MCF 10A (cell line): ENCODE measurements around the gene ACSL6. TPM values are rescaled to one million over a fixed set of nuclear protein-coding genes. Genes with fewer than 3 reads are reported as not detected.

ENCODE experiments used
- BruUV-seq: library from RNA; stranded (reverse); fragments of 400-500 nt; replicated peaks from 2 replicates; lab custom pipeline; 2021; lab: Mats Ljungman, UMichigan
- CTCF ChIA-PET: fragments of 300-600 bp; sonication (Branson Sonifier 250); formaldehyde crosslinking; extraction: SDS; loops from one replicate; lab custom pipeline; 2021; ENCODE audit warnings: antibody characterized with exemption, inconsistent platforms; lab: Yijun Ruan, JAX
- POLR2A ChIA-PET: fragments of 300-600, 350-650 bp; sonication (Branson Sonifier 250); formaldehyde crosslinking; extraction: SDS; loops from one replicate; lab custom pipeline; 2020; ENCODE audit warnings: antibody characterized with exemption, inconsistent platforms; lab: Yijun Ruan, JAX
- DNase-seq: peaks from one replicate; pipeline ENCODE4 v3.0.0-alpha.2; 2018; ENCODE audit not compliant: unreplicated experiment
- H3K27ac Mint-ChIP-seq: one replicate; pipeline ENCODE4 v1.8.0; 2022; ENCODE audit warnings: mild to moderate bottlenecking, low read depth, mixed read lengths; ENCODE audit not compliant: unreplicated experiment
- H3K27me3 Mint-ChIP-seq: one replicate; pipeline ENCODE4 v1.8.0; 2022; ENCODE audit warnings: mixed read lengths; ENCODE audit not compliant: insufficient read depth, unreplicated experiment
- H3K36me3 Mint-ChIP-seq: one replicate; pipeline ENCODE4 v1.8.0; 2022; ENCODE audit warnings: mild to moderate bottlenecking, moderate library complexity, mixed read lengths; ENCODE audit not compliant: insufficient read depth, unreplicated experiment
- H3K4me1 Mint-ChIP-seq: one replicate; pipeline ENCODE4 v1.8.0; 2022; ENCODE audit warnings: mixed read lengths; ENCODE audit not compliant: insufficient read depth, unreplicated experiment
- H3K4me3 Mint-ChIP-seq: one replicate; pipeline ENCODE4 v1.8.0; 2022; ENCODE audit warnings: mild to moderate bottlenecking, moderate library complexity, mixed read lengths; ENCODE audit not compliant: unreplicated experiment
- H3K9me3 Mint-ChIP-seq: one replicate; pipeline ENCODE4 v1.8.0; 2022; ENCODE audit warnings: mixed read lengths; ENCODE audit not compliant: unreplicated experiment
- CTCF ChIP-seq: fragments of 200-600 bp; IDR thresholded peaks from one replicate; pipeline ENCODE4 v1.8.0; 2022; ENCODE audit warnings: antibody characterized with exemption, mild to moderate bottlenecking; ENCODE audit not compliant: unreplicated experiment
- intact Hi-C: fragments of 100-400 bp; cut with micrococcal nuclease; formaldehyde crosslinking; loops from 2 replicates; pipeline ENCODE4 v1.14.1; 2022
- total RNA-seq: library from RNA; stranded (reverse); gene quantifications from 2 replicates; pipeline ENCODE4 v1.2.3, GENCODE V29; 2022

ACSL6 gene
- total RNA-seq, 1 experiment from 2014 or later, result not detected

GRCh38 chr5:131997727-131998117 lies 13.7 kb downstream of the ACSL6 start:
- TF ChIP-seq CTCF, result no peak
- Mint-ChIP-seq H3K27me3 (no peaks in the 10 kb centered on the region), H3K36me3 (no peaks in the 10 kb centered on the region), H3K4me1 (peaks cover 6% of the 10 kb centered on the region), H3K27ac (no peak overlapping the region), H3K9me3 (no peaks in the 10 kb centered on the region), H3K4me3 (no peak overlapping the region)
- ChIA-PET CTCF (interaction anchor here (1.4 to 4.7 kb wide), 3 partner anchors 10 to 408 kb away, joined by 3 to 47 read pairs (median 13); no protein-coding TSS in a partner anchor), POLR2A (no interaction called here)
- no peak for DNase-seq
- BruUV-seq, result no TSS peak
- intact Hi-C loops, result no loop called here

GRCh38 chr5:131997026-131997726 lies 14.3 kb downstream of the ACSL6 start:
- BruUV-seq, result no TSS peak
- Mint-ChIP-seq H3K9me3 (no peaks in the 10 kb centered on the region), H3K27ac (no peak overlapping the region), H3K4me1 (peaks cover under 1% of the 10 kb centered on the region), H3K36me3 (no peaks in the 10 kb centered on the region), H3K27me3 (peaks cover 5% of the 10 kb centered on the region), H3K4me3 (no peak overlapping the region)
- intact Hi-C loops, result no loop called here
- ChIA-PET CTCF (interaction anchor here (0.9 to 4.7 kb wide), 4 partner anchors 11 to 408 kb away, joined by 3 to 47 read pairs (median 8); no protein-coding TSS in a partner anchor), POLR2A (no interaction called here)
- DNase-seq, result no peak
- TF ChIP-seq CTCF, result no peak

GRCh38 chr5:131996210-131997025 lies 15.0 kb downstream of the ACSL6 start:
- CTCF ChIA-PET, result interaction anchor here (0.6 to 4.7 kb wide), 5 partner anchors 11 to 407 kb away, joined by 3 to 47 read pairs (median 4); no protein-coding TSS in a partner anchor
- H3K9me3 Mint-ChIP-seq, result no peaks in the 10 kb centered on the region
- no peak overlapping the region for H3K27ac Mint-ChIP-seq
- no peak overlapping the region for H3K4me3 Mint-ChIP-seq
- POLR2A ChIA-PET, result no interaction called here
- BruUV-seq, result no TSS peak
- no peak for DNase-seq
- H3K36me3 Mint-ChIP-seq, result no peaks in the 10 kb centered on the region
- intact Hi-C loops, result no loop called here
- H3K4me1 Mint-ChIP-seq, result no peaks in the 10 kb centered on the region
- TF ChIP-seq CTCF, result no peak
- peaks cover 12% of the 10 kb centered on the region for H3K27me3 Mint-ChIP-seq

GRCh38 chr5:131994533-131995226 lies 16.8 kb downstream of the ACSL6 start:
- Mint-ChIP-seq H3K9me3 (no peaks in the 10 kb centered on the region), H3K27ac (no peak overlapping the region), H3K27me3 (peaks cover 14% of the 10 kb centered on the region), H3K4me3 (no peak overlapping the region), H3K4me1 (no peaks in the 10 kb centered on the region), H3K36me3 (no peaks in the 10 kb centered on the region)
- BruUV-seq, result no TSS peak
- TF ChIP-seq CTCF, result no peak
- CTCF ChIA-PET, result interaction anchor here (1.1 to 2.4 kb wide), 2 partner anchors 8 to 13 kb away, joined by 3 to 9 read pairs; no protein-coding TSS in a partner anchor
- intact Hi-C loops, result no loop called here
- POLR2A ChIA-PET, result no interaction called here
- DNase-seq, result no peak
